GM12892 (cell line): ENCODE measurements around the gene CD99L2.
"Not testable (repeated sequence)": the region's sequence is repeated elsewhere in the genome, so short reads cannot be mapped to it uniquely, and the experiment has no call there.

ENCODE experiments used
- DNase-seq: peaks from one replicate; pipeline ENCODE4 v3.0.0; 2011; ENCODE audit not compliant: insufficient read length
- FAIRE-seq: peaks from 2 replicates; lab custom pipeline; 2011; peaks lifted over from hg19 to GRCh38; lab: Jason Lieb, UNC
- POLR2A ChIP-seq: IDR thresholded peaks from 2 replicates; pipeline ENCODE4 v1.6.1; 2011; ENCODE audit warnings: low read depth, low read length, control low read depth
- POLR2AphosphoS5 ChIP-seq: IDR thresholded peaks from 2 replicates; pipeline ENCODE4 v1.6.1; 2011; ENCODE audit warnings: low read depth, low read length, control low read depth
- TAF1 ChIP-seq: IDR thresholded peaks from 2 replicates; pipeline ENCODE4 v1.6.1; 2011; ENCODE audit warnings: low read depth, mild to moderate bottlenecking, control low read depth, low read length, borderline replicate concordance

CD99L2 gene

DNA sequence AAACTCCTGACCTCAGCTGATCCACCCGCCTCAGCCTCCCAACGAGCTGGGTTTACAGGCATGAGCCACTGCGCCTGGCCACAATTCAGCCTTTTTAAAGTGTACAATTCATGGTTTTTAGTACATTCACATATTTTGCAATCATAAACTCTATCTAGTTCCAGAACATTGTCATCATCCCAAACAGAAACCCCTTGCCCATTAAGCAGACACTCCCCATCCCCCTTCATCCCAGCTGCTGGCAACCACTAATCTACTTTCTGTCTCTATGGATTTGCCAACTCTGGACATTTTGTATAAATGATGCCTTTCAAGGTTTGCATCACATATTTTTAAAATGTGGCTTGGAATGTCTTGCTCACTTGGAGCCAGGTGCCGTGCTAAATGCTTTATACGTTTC is 4.5 kb downstream of the CD99L2 start:
- FAIRE-seq (no peak), DNase-seq (no peak)
- TF ChIP-seq POLR2A (no peak), POLR2AphosphoS5 (no peak), TAF1 (no peak)

DNA sequence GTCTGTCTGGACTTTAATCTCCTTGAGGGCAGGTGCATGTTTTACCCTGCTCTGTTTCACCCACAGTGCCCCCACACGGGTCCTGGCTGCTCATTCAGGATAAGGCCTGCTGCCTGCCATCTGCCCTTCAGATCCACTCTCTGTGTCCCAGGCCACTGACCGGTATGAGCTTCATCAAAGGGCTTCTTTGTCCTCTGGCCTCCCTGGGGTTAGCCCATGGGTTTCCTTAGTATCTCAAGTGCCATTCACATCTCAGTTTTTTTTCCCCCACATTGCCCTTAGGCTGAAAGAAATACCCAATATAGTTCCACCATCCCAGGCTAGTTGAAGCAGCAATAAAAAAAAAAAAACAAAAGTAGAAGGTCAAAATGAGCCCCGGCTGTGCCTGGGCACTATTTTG is 9.3 kb downstream of the CD99L2 start:
- TF ChIP-seq POLR2AphosphoS5 (no peak), TAF1 (no peak), POLR2A (no peak)
- DNase-seq: no peak
- FAIRE-seq: no peak

DNA sequence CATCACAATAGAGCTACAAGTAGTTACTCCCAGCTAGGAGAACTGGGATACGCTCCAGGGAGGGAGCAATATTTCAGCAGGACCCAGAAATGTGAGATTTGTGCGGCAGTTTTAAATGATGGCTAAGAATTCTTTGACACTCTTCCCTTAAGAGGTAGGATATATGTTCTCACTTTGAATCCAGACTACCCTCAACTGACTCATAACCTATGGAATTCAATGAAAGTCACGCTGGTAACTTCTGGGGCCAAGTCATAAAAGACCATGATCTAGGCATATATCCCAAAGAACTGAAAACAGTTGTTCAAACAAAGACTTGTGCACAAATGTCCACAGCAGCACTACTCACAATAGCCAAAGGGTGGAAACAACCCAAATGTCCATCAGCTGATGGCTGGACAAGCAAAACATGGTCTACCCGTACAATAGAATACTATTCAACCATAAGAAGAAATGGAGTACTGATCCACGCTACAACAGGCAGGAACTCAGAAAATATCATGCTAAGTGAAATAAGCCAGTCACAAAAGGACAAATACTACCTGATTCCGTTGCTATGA is 10.5 kb downstream of the CD99L2 start:
- FAIRE-seq: no peak
- TF ChIP-seq TAF1 (no peak), POLR2AphosphoS5 (no peak), POLR2A (no peak)
- DNase-seq: no peak

DNA sequence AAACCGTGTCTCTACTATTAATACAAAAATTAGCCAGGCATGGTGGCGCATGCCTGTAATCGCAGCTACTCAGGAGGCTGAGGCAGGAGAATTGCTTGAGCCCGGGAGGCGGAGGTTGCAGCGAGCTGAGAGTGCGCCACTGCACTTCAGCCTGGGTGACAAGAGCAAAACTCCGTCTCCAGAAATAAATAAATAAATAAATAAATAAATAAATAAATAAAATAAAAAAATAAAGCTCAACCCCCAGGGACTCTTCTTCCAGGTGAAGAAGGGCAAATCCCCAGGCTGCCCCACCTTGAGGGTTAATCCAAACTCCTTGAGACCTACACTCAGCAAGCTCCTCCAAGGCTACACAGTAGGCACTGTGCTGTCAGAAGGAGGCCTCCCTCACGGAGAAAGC is 11.2 kb downstream of the CD99L2 start:
- not testable (repeated sequence) for FAIRE-seq, DNase-seq

DNA sequence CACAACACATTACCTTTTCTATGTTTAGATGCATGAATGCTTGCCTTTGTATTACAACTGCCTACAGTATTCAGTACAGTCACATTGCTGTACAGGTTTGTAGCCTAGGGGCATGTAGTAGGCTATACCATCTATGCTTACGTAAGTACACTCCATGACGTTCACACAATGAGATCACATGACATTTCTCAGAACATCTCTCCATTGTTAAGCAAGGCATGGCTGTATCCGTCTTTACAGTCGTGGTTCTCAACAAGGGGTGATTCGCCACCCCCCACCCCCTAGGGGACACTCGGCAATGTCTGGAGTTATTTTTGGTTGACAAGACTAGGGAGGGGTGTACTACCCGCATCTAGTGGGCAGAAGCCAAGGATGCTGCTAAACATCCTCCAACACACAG is 12.1 kb downstream of the CD99L2 start:
- DNase-seq (no peak), FAIRE-seq (no peak)
- TF ChIP-seq POLR2A: no peak
- TF ChIP-seq TAF1: no peak
- TF ChIP-seq POLR2AphosphoS5: no peak

DNA sequence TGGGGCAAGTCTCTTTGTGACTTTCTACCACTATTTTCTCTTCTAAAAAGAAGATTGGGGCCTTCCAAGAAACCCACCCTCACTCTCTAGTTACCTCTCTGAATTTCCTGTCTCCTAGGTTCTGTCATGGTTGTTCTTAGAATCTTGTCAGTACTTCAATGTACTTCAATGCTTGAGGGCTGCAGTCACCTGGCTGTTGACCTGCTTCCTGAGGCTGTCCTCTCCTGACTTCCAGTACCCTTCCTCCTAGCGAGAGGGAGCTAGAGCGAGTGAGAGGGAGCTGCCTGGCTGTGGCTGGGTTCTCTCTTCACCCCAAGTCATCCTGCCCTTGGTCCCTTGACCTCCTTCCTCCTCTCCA is 17.7 kb downstream of the CD99L2 start:
- peak; percentile 53 for FAIRE-seq
- DNase-seq: no peak
- TF ChIP-seq POLR2AphosphoS5 (no peak), TAF1 (no peak), POLR2A (no peak)

DNA sequence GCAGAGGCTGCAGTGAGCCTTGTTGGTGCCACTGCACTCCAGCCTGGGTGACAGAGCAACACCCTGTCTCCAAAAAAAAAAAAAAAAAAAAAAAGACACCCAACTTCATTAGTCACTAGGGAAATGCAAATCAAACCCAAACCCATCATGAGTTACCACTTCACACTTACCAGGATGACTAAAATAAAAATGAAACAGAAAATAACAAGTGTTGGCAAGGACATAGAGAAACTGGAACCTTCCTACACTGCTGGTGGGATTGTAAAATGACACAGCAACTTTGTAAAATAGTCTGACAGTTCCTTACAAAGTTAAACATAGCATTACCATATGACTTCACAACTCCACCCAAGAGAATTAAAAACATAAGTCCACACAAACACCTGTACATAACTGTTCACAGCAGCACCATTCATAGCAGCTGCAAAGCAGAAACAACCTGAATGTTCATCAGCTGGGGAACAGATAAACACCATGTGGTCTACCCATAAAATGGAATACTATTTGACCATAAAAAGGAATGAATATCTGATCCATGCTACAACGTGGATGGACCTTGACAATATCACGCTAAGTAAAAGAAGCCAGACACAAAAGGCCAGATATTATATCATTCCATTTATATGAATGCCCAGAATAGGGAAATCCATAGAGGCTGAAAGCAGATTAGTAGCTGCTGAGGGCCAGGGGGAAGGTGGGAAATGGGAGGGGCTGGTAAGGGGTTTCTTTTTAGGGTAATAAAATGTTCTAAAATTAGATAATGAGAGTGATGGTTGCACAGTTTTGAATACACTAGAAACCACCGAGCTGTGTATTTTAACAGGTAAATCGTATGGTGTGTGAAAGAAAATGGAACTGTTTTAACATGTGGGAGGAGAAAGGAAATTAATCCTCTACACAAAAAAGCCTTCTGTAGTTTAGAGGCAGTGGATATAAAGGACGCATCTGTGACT is 18.3 kb downstream of the CD99L2 start:
- DNase-seq (no peak), FAIRE-seq (peak; percentile 73)
- no peak for TF ChIP-seq POLR2A
- no peak for TF ChIP-seq TAF1
- TF ChIP-seq POLR2AphosphoS5: no peak

DNA sequence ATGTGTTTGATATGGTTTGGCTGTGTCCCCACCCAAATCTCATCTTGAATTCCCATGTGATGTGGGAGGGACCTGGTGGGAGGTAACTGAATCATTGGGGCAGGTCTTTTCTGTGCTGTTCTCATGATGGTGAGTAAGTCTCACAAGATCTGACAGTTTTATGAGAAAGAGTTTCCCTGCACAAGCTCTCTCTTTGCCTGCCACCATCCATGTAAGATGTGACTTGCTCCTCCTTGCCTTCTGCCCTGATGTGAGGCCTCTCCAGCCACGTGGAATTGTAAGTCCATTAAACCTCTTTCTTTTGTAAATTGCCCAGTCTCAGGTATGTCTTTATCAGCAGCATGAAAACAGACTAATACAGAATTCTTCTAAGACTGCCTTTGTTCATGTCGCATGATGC is 22.8 kb downstream of the CD99L2 start:
- not testable (repeated sequence) for DNase-seq, FAIRE-seq

DNA sequence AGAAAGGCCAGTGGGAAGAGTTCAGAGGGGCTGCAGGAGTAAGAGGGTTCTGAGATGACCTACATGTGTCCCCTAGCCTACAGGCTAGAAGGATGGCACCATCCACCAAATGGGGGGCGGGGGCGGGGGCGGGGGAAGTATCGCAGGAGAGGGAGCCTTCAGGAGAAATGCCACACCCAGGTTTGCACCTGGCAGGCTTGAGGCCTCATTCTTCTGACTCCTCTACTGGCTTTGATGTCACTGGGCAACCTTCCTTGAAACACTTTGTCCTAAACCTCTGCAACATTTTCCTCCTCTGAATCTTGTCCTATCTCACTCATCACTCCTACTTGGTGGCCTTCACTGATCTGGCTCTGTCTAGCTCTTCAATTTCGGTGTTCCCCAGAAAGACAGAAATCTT is 24.0 kb downstream of the CD99L2 start:
- FAIRE-seq (no peak), DNase-seq (no peak)
- no peak for TF ChIP-seq POLR2A
- TF ChIP-seq POLR2AphosphoS5: no peak
- no peak for TF ChIP-seq TAF1

DNA sequence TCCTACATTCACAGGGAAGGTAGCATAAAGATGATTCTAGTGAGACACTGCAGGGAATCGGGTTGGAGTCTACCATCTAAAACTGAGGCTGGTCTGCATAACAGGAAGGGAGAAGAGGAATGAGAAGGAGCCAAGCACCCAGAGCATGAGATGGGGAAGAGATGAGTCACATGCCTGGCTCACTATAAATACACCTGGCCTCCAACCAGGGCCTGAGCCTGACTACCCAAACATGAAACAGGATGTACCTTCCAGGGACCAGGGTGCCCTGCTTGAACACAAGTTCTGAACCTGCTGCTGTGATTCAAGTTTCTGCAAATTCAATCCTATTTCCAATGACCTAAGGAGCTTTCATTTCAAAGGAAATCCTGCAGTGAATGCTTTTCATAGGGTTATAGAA is 24.9 kb downstream of the CD99L2 start:
- DNase-seq (no peak), FAIRE-seq (peak; percentile 9)
- no peak for TF ChIP-seq POLR2A
- TF ChIP-seq POLR2AphosphoS5: no peak

DNA sequence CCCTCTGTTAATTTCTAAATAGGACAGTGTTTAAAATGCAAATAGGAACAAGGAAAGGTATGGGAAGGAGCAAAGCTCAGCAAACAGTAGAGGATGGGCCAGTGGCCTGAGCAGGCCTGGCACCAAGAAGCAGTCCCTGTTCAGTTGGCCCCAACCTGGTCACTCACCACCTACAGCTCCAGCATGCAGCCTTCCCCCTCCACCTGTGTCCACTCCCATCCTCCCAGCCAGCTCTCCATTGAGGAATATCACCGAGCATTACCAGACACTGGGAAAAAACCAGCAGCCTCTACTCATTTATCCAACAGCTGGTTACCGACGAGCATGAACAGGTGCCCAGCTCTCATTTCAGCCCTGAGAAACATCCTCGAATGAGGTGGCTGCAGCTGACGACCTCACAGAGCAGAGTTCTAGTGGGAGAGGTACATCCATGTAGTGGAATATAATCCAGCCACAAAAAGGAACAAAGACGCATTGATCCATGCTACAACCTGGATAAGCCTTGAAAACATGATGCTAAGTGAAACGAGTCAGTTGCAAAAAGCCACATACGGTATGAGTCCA is 25.6 kb downstream of the CD99L2 start:
- no peak for FAIRE-seq
- TF ChIP-seq TAF1: no peak
- no peak for TF ChIP-seq POLR2A
- no peak for TF ChIP-seq POLR2AphosphoS5
- DNase-seq: no peak

DNA sequence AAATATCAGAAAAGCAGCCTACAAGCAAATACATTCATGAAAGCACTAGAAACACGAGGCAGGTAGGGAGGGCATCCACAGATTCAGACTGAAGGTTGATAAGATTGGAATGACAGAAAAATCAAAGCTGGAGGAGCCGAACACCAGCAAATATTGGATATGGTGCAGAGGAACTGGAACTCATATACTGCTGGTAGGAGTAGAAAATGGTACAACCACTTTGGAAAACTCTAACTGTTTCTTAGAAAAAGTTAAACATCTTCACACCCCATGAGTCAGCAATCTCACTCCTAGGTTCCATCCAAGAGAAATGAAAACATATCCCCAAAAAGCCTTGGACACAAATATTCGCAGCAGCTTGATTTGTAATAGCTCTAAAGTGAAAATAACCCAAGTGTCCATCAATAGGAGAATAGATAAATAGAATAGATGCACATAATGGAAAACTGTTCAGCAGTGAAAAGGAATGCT is 27.1 kb downstream of the CD99L2 start:
- TF ChIP-seq POLR2AphosphoS5 (no peak), TAF1 (no peak), POLR2A (no peak)
- DNase-seq (no peak), FAIRE-seq (no peak)
